Endodermal cell (in vitro differentiated cells): ENCODE measurements around the gene ITPK1. TPM values are rescaled to one million over a fixed set of nuclear protein-coding genes. Genes with fewer than 3 reads are reported as not detected.

Experiments used
- DNase-seq: peaks from one replicate; pipeline ENCODE4 v3.0.0-alpha.2; 2017
- H3K27ac ChIP-seq: 2 replicates; pipeline ENCODE4 v1.5.1; 2013; ENCODE audit warnings: mild to moderate bottlenecking, low read depth, low read length, moderate library complexity
- H3K27me3 ChIP-seq: 2 replicates; pipeline ENCODE4 v1.6.1; 2013; ENCODE audit warnings: mild to moderate bottlenecking, low read length, moderate library complexity; ENCODE audit not compliant: insufficient read depth, control insufficient read depth, poor library complexity, severe bottlenecking
- H3K36me3 ChIP-seq: 2 replicates; pipeline ENCODE4 v1.7.0; 2013; ENCODE audit warnings: mild to moderate bottlenecking, low read length, moderate library complexity; ENCODE audit not compliant: control insufficient read depth, insufficient read depth
- H3K4me1 ChIP-seq: one replicate; pipeline ENCODE4 v1.7.0; 2013; ENCODE audit warnings: low read length; ENCODE audit not compliant: control insufficient read depth, insufficient read depth
- H3K4me3 ChIP-seq: 2 replicates; pipeline ENCODE4 v1.5.1; 2013; ENCODE audit warnings: mild to moderate bottlenecking, low read length, moderate library complexity
- H3K9ac ChIP-seq: 2 replicates; pipeline ENCODE4 v1.6.1; 2013; ENCODE audit warnings: mild to moderate bottlenecking, low read length, moderate library complexity; ENCODE audit not compliant: poor library complexity, severe bottlenecking; ENCODE audit errors: extremely low read depth
- H3K9me3 ChIP-seq: 2 replicates; pipeline ENCODE4 v1.6.1; 2013; ENCODE audit warnings: mild to moderate bottlenecking, low read length, moderate library complexity; ENCODE audit not compliant: control insufficient read depth
- H3K27ac Mint-ChIP-seq: 2 replicates; pipeline ENCODE4 v1.8.0; 2020; ENCODE audit warnings: mixed read lengths
- H3K27me3 Mint-ChIP-seq: 2 replicates; pipeline ENCODE4 v1.8.0; 2021; ENCODE audit warnings: mild to moderate bottlenecking, mixed read lengths; ENCODE audit not compliant: insufficient read depth
- H3K36me3 Mint-ChIP-seq: 2 replicates; pipeline ENCODE4 v1.8.0; 2020; ENCODE audit warnings: low read depth, mixed read lengths
- H3K4me1 Mint-ChIP-seq: 2 replicates; pipeline ENCODE4 v1.8.0; 2020; ENCODE audit warnings: mixed read lengths
- H3K4me3 Mint-ChIP-seq: 2 replicates; pipeline ENCODE4 v1.8.0; 2020; ENCODE audit warnings: mild to moderate bottlenecking, moderate library complexity, mixed read lengths
- H3K9me3 Mint-ChIP-seq: 2 replicates; pipeline ENCODE4 v1.8.0; 2020; ENCODE audit warnings: mild to moderate bottlenecking, mixed read lengths
- WGBS, 2 experiments: methylation state at CpG; one replicate each; pipeline versions ENCODE4 v1.1.5 to v1.1.7; 2013; ENCODE audit warnings: missing lambda C conversion rate in 2 of 2, mixed read lengths in 1 of 2; ENCODE audit not compliant: insufficient coverage in 1 of 2, insufficient read length in 1 of 2; 5-methylcytosine and 5-hydroxymethylcytosine counted together
- total RNA-seq, 2 donors: library from RNA; stranded (reverse); fragmentation: NEBNext Ultra II Directional in 1 of 2; extraction: Animal tissue kit (Norgen Biotek cat#: 25700) in 1 of 2; gene quantifications; 2 replicates in 1 of 2; 3 replicates in 1 of 2; pipeline ENCODE4 v1.2.1, GENCODE V29; 2021
- TF ChIP-seq, protein P1 (sequence below): fragments of 200-600 bp; sonication (generic); conservative IDR thresholded peaks from 2 replicates; pipeline ENCODE4 v1.5.0; 2021; ENCODE audit warnings: antibody characterized with exemption, mild to moderate bottlenecking

Gene ITPK1
- total RNA-seq, 2 donors from 2014 or later: 59.9 to 66.9 TPM

DNA sequence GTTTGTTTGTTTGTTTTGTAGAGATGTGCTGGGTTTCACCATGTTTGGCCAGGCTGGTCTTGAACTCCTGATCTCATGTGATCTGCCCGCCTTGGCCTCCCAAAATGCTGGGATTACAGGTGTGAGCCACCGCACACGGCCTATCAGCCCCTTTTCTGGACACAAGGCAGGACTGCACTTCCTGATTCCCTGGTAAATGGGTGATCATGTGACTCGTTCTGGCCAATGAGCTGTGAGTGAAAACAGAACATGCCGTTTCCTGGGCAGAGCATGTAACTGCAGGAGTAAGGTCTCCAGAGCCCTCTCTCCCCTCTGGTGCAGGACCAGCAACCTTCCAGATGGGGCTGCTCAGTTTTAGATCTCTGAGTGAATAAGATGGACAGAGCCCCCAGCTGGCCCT, 92.7 kb downstream of the ITPK1 start:
- H3K4me1 Mint-ChIP-seq: peaks cover 25% of the 10 kb centered on the region
- no peak overlapping the region for H3K9ac ChIP-seq
- no peaks in the 10 kb centered on the region for H3K27me3 Mint-ChIP-seq
- H3K4me1 ChIP-seq: peaks cover 7% of the 10 kb centered on the region
- no peaks in the 10 kb centered on the region for H3K9me3 ChIP-seq
- peak; percentile 84 for DNase-seq
- H3K36me3 ChIP-seq: no peaks in the 10 kb centered on the region
- H3K36me3 Mint-ChIP-seq: no peaks in the 10 kb centered on the region
- H3K4me3 ChIP-seq: no peak overlapping the region
- H3K4me3 Mint-ChIP-seq: no peak overlapping the region
- 89 to 94% methylated on average over 4 to 5 of the region's 5 CpGs for WGBS, 2 experiments
- no peaks in the 10 kb centered on the region for H3K27me3 ChIP-seq
- no peaks in the 10 kb centered on the region for H3K9me3 Mint-ChIP-seq
- TF ChIP-seq, protein P1, sequence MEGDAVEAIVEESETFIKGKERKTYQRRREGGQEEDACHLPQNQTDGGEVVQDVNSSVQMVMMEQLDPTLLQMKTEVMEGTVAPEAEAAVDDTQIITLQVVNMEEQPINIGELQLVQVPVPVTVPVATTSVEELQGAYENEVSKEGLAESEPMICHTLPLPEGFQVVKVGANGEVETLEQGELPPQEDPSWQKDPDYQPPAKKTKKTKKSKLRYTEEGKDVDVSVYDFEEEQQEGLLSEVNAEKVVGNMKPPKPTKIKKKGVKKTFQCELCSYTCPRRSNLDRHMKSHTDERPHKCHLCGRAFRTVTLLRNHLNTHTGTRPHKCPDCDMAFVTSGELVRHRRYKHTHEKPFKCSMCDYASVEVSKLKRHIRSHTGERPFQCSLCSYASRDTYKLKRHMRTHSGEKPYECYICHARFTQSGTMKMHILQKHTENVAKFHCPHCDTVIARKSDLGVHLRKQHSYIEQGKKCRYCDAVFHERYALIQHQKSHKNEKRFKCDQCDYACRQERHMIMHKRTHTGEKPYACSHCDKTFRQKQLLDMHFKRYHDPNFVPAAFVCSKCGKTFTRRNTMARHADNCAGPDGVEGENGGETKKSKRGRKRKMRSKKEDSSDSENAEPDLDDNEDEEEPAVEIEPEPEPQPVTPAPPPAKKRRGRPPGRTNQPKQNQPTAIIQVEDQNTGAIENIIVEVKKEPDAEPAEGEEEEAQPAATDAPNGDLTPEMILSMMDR: no peak
- no peak overlapping the region for H3K27ac ChIP-seq
- H3K27ac Mint-ChIP-seq: no peak overlapping the region

DNA sequence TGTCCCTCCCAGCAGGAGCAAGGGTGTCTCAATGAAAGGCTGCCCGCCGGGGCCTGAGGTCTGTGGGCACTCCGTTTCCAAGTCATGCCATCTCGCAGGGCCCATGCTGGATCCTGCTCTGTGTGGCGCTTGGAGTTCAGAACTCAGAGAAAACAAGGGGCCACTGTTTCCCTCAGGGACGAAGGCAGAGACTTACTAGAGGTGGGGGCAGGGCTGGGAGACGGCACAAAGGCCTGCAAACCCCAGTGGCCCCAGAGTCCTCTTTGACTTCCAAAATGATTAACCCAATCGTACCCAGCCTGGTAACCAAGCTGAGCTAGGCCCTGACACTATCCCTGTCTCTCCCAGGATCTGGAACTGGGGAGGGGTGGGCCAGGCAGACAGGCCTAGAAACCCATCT, 95.8 kb downstream of the ITPK1 start:
- Histone ChIP-seq H3K27me3 (no peaks in the 10 kb centered on the region), H3K9ac (no peak overlapping the region), H3K36me3 (peaks cover under 1% of the 10 kb centered on the region), H3K27ac (peak overlapping the region; percentile 16), H3K9me3 (no peaks in the 10 kb centered on the region), H3K4me3 (no peak overlapping the region), H3K4me1 (peaks cover 7% of the 10 kb centered on the region)
- Mint-ChIP-seq H3K27me3 (no peaks in the 10 kb centered on the region), H3K27ac (peak overlapping the region; percentile 50), H3K36me3 (peaks cover 4% of the 10 kb centered on the region), H3K4me3 (no peak overlapping the region), H3K4me1 (peaks cover 24% of the 10 kb centered on the region), H3K9me3 (no peaks in the 10 kb centered on the region)
- 83 to 100% methylated on average over 2 to 8 of the region's 8 CpGs for WGBS, 2 experiments
- DNase-seq: no peak
- TF ChIP-seq, protein P1: no peak

DNA sequence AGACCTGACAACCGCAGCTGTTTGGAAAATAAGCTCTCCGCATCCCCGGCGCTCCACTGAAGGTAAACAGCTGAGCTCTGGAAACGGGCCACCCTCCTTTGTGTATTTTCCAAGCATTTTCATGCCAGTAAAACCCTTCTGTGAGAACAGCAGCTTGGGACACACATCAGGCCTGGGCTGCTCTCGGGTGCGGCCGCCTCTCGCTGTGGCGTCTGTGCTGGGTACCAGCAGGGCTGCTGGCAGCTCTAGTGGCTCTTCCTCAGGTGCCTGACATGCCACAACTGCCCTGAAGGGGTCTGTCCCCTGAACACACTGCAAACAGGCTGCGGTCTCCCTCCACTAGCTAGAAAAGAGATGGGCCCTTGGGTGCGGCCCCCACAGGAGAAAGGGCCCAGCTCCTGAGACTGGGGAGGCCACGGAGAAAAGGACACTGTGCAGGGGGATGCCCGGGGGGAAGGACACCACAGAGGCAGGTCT, 96.3 kb downstream of the ITPK1 start:
- Histone ChIP-seq H3K36me3 (peaks cover 5% of the 10 kb centered on the region), H3K9ac (no peak overlapping the region), H3K27ac (peak overlapping the region; percentile 16), H3K27me3 (no peaks in the 10 kb centered on the region), H3K4me1 (peaks cover 6% of the 10 kb centered on the region), H3K9me3 (no peaks in the 10 kb centered on the region), H3K4me3 (no peak overlapping the region)
- no peak for DNase-seq
- 89 to 92% methylated on average over 13 to 14 of the region's 14 CpGs for whole genome bisulfite sequencing, 2 experiments
- Mint-ChIP-seq H3K4me3 (no peak overlapping the region), H3K4me1 (peaks cover 19% of the 10 kb centered on the region), H3K27ac (peak overlapping the region; percentile 12), H3K36me3 (peaks cover 4% of the 10 kb centered on the region), H3K9me3 (no peaks in the 10 kb centered on the region), H3K27me3 (no peaks in the 10 kb centered on the region)
- TF ChIP-seq, protein P1: peak; percentile 45
